ENCODE results near the gene PFN1.

The PFN1 gene

GRCh38 chr17:4948166-4948930 is at the start of gene PFN1:
Gene PFN1 (minus strand): TSS chr17:4948530. CDS start chr17:4948394, 136 bp downstream.
- DNase-seq, result peak; percentile 87 to 88

GRCh38 chr17:4997302-4998026 is 49.1 kb upstream of the PFN1 start, which contains the start of the genes INCA1 and KIF1C:
Gene INCA1 (minus strand): TSS chr17:4997522. CDS start chr17:4994437, 3,085 bp downstream.
Gene KIF1C (plus strand): TSS chr17:4997950. CDS start chr17:5000247, 2,297 bp downstream.
- peak; percentile 87 to 91 for DNase-seq

GRCh38 chr17:4994081-4994595 is 45.8 kb upstream of the PFN1 start:
- no peak for DNase-seq

GRCh38 chr17:4987767-4988567 is 39.6 kb upstream of the PFN1 start:
- DNase-seq, result no peak

- peak; percentile 84 to 94 for DNase-seq
These were observed 38.8 kb upstream of the PFN1 start, which contains the start of gene CAMTA2 for GRCh38 chr17:4986951-4987766. Gene CAMTA2 (minus strand): TSS chr17:4987675. CDS start chr17:4986222, 1,453 bp downstream.

GRCh38 chr17:4986403-4986802 is 38.1 kb upstream of the PFN1 start:
- no peak for DNase-seq

- no peak for DNase-seq
These were observed 34.0 kb upstream of the PFN1 start for GRCh38 chr17:4982305-4982704.

GRCh38 chr17:4980644-4981216 is 32.4 kb upstream of the PFN1 start:
- DNase-seq, result no peak

- no peak for DNase-seq
These were observed 30.4 kb upstream of the PFN1 start for GRCh38 chr17:4978726-4979125.

GRCh38 chr17:4974115-4974670 is 25.9 kb upstream of the PFN1 start:
- DNase-seq, result no peak

- no peak for DNase-seq
These were observed 25.2 kb upstream of the PFN1 start for GRCh38 chr17:4973256-4974114.

- DNase-seq, result no peak
These were observed 24.4 kb upstream of the PFN1 start for GRCh38 chr17:4972752-4973151.

- no peak for DNase-seq
These were observed 24.0 kb upstream of the PFN1 start for GRCh38 chr17:4972322-4972721.

- DNase-seq, result no peak
These were observed 23.5 kb upstream of the PFN1 start for GRCh38 chr17:4971826-4972225.

GRCh38 chr17:4970273-4970672 is 21.9 kb upstream of the PFN1 start:
- no peak for DNase-seq

GRCh38 chr17:4969551-4970173 is 21.3 kb upstream of the PFN1 start:
- DNase-seq, result no peak

GRCh38 chr17:4969047-4969550 is 20.8 kb upstream of the PFN1 start:
- DNase-seq, result peak; percentile 36 to 43

GRCh38 chr17:4968486-4969046 is 20.2 kb upstream of the PFN1 start:
- peak in 1 of 2 experiments; percentile 31 for DNase-seq

Measured in stimulated activated CD4-positive, alpha-beta T cell treated with anti-CD3 and anti-CD28 coated beads, Interleukin-4, amount 100 ng/mL, for 4 hours (primary cell).